HEK293 (cell line): ENCODE results near the gene REPS2.

Experiments
- CTCF ChIA-PET: fragments of 350-600 bp; formaldehyde crosslinking; extraction: SDS; loops from one replicate; lab custom pipeline; 2021; ENCODE audit warnings: antibody characterized with exemption; lab: Yijun Ruan, JAX
- POLR2A ChIA-PET: fragments of 300-600 bp; formaldehyde crosslinking; extraction: SDS; loops from one replicate; lab custom pipeline; 2020; ENCODE audit warnings: antibody characterized with exemption, inconsistent platforms; lab: Yijun Ruan, JAX
- H3K27ac ChIP-seq: fragments of 200-500 bp; sonication (Bioruptor generic); 2 replicates; pipeline ENCODE4 v1.5.1; 2014; ENCODE audit warnings: low read depth, low read length, control low read depth, inconsistent platforms; ENCODE audit errors: extremely low read depth
- H3K36me3 ChIP-seq, 2 experiments: fragments of 200-500 bp in 1 of 2; sonication (Bioruptor generic) in 1 of 2; 1 replicate in 1 of 2; 2 replicates in 1 of 2; pipeline ENCODE4 v1.5.1; 2014 to 2017; ENCODE audit warnings: inconsistent platforms in 2 of 2, low read length in 2 of 2; ENCODE audit not compliant: control insufficient read depth in 2 of 2, insufficient read depth in 1 of 2
- H3K4me1 ChIP-seq: fragments of 200-500 bp; sonication (Bioruptor generic); 2 replicates; pipeline ENCODE4 v1.5.1; 2014; ENCODE audit warnings: mild to moderate bottlenecking, low read length, inconsistent platforms; ENCODE audit not compliant: control insufficient read depth, insufficient read depth
- H3K4me3 ChIP-seq: 2 replicates; pipeline ENCODE4 v1.5.1; 2011; ENCODE audit warnings: low read depth, mild to moderate bottlenecking, control low read depth, low read length, moderate library complexity
- H3K9me3 ChIP-seq: fragments of 200-500 bp; sonication (Bioruptor generic); 2 replicates; pipeline ENCODE4 v1.5.1; 2014; ENCODE audit warnings: low read depth, low read length, inconsistent platforms; ENCODE audit not compliant: control insufficient read depth, insufficient read depth
- ELK4 ChIP-seq: IDR thresholded peaks from 2 replicates; pipeline ENCODE4 v1.6.1; 2011; ENCODE audit warnings: mild to moderate bottlenecking, low read depth, low read length, borderline replicate concordance
- GLI4 ChIP-seq: fragments of 450-650 bp; formaldehyde crosslinking; IDR thresholded peaks from 2 replicates; pipeline ENCODE4 v1.5.1; 2016; ENCODE audit warnings: missing biosample characterization, missing genetic modification characterization
- INSM2 ChIP-seq: fragments of 450-650 bp; formaldehyde crosslinking; IDR thresholded peaks from 2 replicates; pipeline ENCODE4 v1.5.1; 2016; ENCODE audit warnings: missing biosample characterization, missing genetic modification characterization
- TCF7L2 ChIP-seq: IDR thresholded peaks from 2 replicates; pipeline ENCODE4 v1.6.1; 2011; ENCODE audit warnings: low read depth, mild to moderate bottlenecking, inconsistent platforms, low read length, moderate library complexity, borderline replicate concordance
- ZBTB20 ChIP-seq: fragments of 450-650 bp; formaldehyde crosslinking; IDR thresholded peaks from 2 replicates; pipeline ENCODE4 v1.5.1; 2016; ENCODE audit warnings: missing biosample characterization, missing genetic modification characterization
- ZFHX2 ChIP-seq: fragments of 450-650 bp; formaldehyde crosslinking; conservative IDR thresholded peaks from 2 replicates; pipeline ENCODE4 v1.5.1; 2016; ENCODE audit warnings: missing biosample characterization, missing genetic modification characterization
- ZNF19 ChIP-seq: fragments of 450-650 bp; formaldehyde crosslinking; IDR thresholded peaks from 2 replicates; pipeline ENCODE4; 2016; ENCODE audit warnings: missing biosample characterization, missing genetic modification characterization, low read depth
- ZNF221 ChIP-seq: fragments of 450-650 bp; formaldehyde crosslinking; IDR thresholded peaks from 2 replicates; pipeline ENCODE4 v1.5.1; 2017; ENCODE audit warnings: missing biosample characterization, missing genetic modification characterization, borderline replicate concordance
- ZNF248 ChIP-seq: fragments of 450-650 bp; formaldehyde crosslinking; IDR thresholded peaks from 2 replicates; pipeline ENCODE4 v1.5.1; 2017; ENCODE audit warnings: missing biosample characterization, missing genetic modification characterization
- ZNF324 ChIP-seq: fragments of 450-650 bp; formaldehyde crosslinking; IDR thresholded peaks from 2 replicates; pipeline ENCODE4 v1.5.1; 2016; ENCODE audit warnings: missing biosample characterization, missing genetic modification characterization
- ZNF391 ChIP-seq: fragments of 450-650 bp; formaldehyde crosslinking; IDR thresholded peaks from 2 replicates; pipeline ENCODE4 v1.5.1; 2016; ENCODE audit warnings: low read depth, missing biosample characterization, missing genetic modification characterization, borderline replicate concordance
- ZNF416 ChIP-seq: fragments of 450-650 bp; formaldehyde crosslinking; IDR thresholded peaks from 2 replicates; pipeline ENCODE4 v1.5.1; 2016; ENCODE audit warnings: missing biosample characterization, missing genetic modification characterization
- ZNF544 ChIP-seq: fragments of 450-650 bp; formaldehyde crosslinking; IDR thresholded peaks from 2 replicates; pipeline ENCODE4 v1.5.0; 2017; ENCODE audit warnings: missing biosample characterization, missing genetic modification characterization
- ZNF560 ChIP-seq: fragments of 450-650 bp; formaldehyde crosslinking; IDR thresholded peaks from 2 replicates; pipeline ENCODE4 v1.5.1; 2017; ENCODE audit warnings: missing biosample characterization, missing genetic modification characterization, borderline replicate concordance
- ZNF664 ChIP-seq: fragments of 450-650 bp; formaldehyde crosslinking; IDR thresholded peaks from 2 replicates; pipeline ENCODE4 v1.5.1; 2016; ENCODE audit warnings: missing biosample characterization, missing genetic modification characterization
- ZNF777 ChIP-seq: fragments of 450-650 bp; formaldehyde crosslinking; IDR thresholded peaks from 2 replicates; pipeline ENCODE4 v1.5.1; 2017; ENCODE audit warnings: missing biosample characterization, missing genetic modification characterization, borderline replicate concordance
- ZNF785 ChIP-seq: fragments of 450-650 bp; formaldehyde crosslinking; IDR thresholded peaks from 2 replicates; pipeline ENCODE4 v1.5.1; 2016; ENCODE audit warnings: missing biosample characterization, missing genetic modification characterization
- TF ChIP-seq, protein P1 (sequence below): fragments of 450-650 bp; formaldehyde crosslinking; IDR thresholded peaks from 2 replicates; pipeline ENCODE4 v1.5.1; 2016; ENCODE audit warnings: missing biosample characterization, missing genetic modification characterization, borderline replicate concordance

Gene REPS2

DNA sequence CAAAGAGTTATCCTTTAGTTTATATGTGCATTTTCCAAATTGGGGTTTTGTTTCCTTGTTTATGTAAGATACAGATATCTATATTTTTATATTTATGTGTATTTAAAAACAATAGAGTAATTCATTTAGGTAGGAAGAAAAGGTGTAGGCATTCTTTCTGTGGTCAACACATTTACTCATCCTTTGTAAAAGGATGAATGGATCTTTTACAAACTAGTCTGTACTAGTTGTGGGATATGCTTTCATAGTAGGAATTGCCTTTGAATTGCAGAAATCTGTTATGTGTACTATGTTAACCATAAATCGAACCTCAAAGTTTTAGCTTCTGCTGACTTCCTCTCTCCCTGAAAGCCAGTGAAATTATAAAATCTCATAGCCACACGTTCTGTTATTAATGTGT, 128.5 kb downstream of the REPS2 start:
- TF ChIP-seq ZNF416, result no peak
- H3K27ac ChIP-seq, result no peak overlapping the region
- H3K9me3 ChIP-seq, result no peaks in the 10 kb centered on the region
- H3K4me3 ChIP-seq, result no peak overlapping the region
- CTCF ChIA-PET, result interaction anchor here (1.0 to 2.1 kb wide), 2 partner anchors 22 to 29 kb away, joined by 3 to 8 read pairs; no protein-coding TSS in a partner anchor
- POLR2A ChIA-PET, result no interaction called here
- H3K36me3 ChIP-seq, result no peaks in the 10 kb centered on the region
- no peaks in the 10 kb centered on the region for H3K4me1 ChIP-seq

GRCh38 chrX:17077361-17077760, 130.9 kb downstream of the REPS2 start:
- POLR2A ChIA-PET, result no interaction called here
- Histone ChIP-seq H3K36me3 (no peaks in the 10 kb centered on the region), H3K27ac (no peak overlapping the region)
- TF ChIP-seq ZNF664 (tag by site-specific recombination), result no peak
- no peak for TF ChIP-seq ZNF248 (tag by site-specific recombination)
- TF ChIP-seq, all 188 proteins: peak for 0
- no peaks in the 10 kb centered on the region for H3K9me3 ChIP-seq
- CTCF ChIA-PET, result interaction anchor here (1.2 kb wide), 1 partner anchor 225 kb away, joined by 3 read pairs; no protein-coding TSS in a partner anchor
- no peaks in the 10 kb centered on the region for H3K4me1 ChIP-seq
- no peak overlapping the region for H3K4me3 ChIP-seq

DNA sequence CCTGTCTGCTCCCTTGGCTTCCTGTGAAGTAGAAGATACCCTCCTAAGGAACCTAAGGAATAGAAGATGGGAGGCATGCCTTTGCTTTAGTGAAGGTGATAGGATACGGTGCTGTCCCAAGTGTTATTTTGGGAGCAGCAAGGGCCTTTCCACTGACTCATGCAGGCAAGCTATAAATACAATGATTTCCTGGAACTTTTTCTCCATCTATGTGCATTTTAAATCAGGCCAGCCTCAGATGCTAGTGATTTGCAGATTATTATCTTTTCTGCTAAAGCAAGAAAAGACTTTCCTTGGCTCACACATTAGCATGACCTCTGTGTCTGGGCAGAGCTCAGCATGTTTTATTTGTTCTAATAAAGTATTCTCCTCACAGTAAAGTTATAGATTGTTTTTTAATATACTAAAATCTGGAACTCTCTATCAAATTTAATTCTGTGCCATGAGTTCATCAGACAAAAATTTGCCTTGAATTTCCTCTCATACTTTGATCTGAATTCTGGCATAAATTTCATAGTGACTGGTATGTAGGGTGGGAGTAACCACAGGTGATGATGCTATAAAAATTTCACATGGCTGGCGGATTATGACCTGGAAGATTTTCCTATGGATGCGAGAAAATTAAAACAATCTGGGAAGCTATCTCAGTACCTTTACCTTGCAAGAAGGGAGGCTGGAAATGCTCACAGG, 131.7 kb downstream of the REPS2 start:
- Histone ChIP-seq H3K9me3 (no peaks in the 10 kb centered on the region), H3K4me1 (no peaks in the 10 kb centered on the region), H3K27ac (no peak overlapping the region), H3K4me3 (no peak overlapping the region), H3K36me3 (no peaks in the 10 kb centered on the region)
- CTCF ChIA-PET, result interaction anchor here (0.6 to 2.4 kb wide), 2 partner anchors 230 to 252 kb away, joined by 3 to 8 read pairs; no protein-coding TSS in a partner anchor
- POLR2A ChIA-PET, result no interaction called here
- no peak for TF ChIP-seq ZNF221 (tag by site-specific recombination)
- no peak for TF ChIP-seq ZFHX2 (tag by site-specific recombination)
- no peak for TF ChIP-seq TCF7L2
- TF ChIP-seq INSM2 (tag by site-specific recombination), result no peak
- no peak for TF ChIP-seq ZNF391 (tag by site-specific recombination)
- TF ChIP-seq ZBTB20 (tag by site-specific recombination), result no peak
- TF ChIP-seq ZNF324, result no peak

GRCh38 chrX:17081511-17081910, 135.1 kb downstream of the REPS2 start:
- Histone ChIP-seq H3K4me3 (no peak overlapping the region), H3K9me3 (no peaks in the 10 kb centered on the region), H3K4me1 (no peaks in the 10 kb centered on the region), H3K27ac (no peak overlapping the region), H3K36me3 (no peaks in the 10 kb centered on the region)
- ChIA-PET CTCF (interaction anchor here (0.5 to 4.3 kb wide), 18 partner anchors 8 to 595 kb away, joined by 3 to 26 read pairs (median 4); no protein-coding TSS in a partner anchor), POLR2A (no interaction called here)
- TF ChIP-seq GLI4 (tag by site-specific recombination) (no peak), ZNF777 (tag by site-specific recombination) (no peak), ELK4 (no peak), ZNF560 (tag by site-specific recombination) (no peak), ZNF544 (tag by site-specific recombination) (no peak), ZNF785 (tag by site-specific recombination) (no peak), ZNF19 (no peak)
- TF ChIP-seq, protein P1, sequence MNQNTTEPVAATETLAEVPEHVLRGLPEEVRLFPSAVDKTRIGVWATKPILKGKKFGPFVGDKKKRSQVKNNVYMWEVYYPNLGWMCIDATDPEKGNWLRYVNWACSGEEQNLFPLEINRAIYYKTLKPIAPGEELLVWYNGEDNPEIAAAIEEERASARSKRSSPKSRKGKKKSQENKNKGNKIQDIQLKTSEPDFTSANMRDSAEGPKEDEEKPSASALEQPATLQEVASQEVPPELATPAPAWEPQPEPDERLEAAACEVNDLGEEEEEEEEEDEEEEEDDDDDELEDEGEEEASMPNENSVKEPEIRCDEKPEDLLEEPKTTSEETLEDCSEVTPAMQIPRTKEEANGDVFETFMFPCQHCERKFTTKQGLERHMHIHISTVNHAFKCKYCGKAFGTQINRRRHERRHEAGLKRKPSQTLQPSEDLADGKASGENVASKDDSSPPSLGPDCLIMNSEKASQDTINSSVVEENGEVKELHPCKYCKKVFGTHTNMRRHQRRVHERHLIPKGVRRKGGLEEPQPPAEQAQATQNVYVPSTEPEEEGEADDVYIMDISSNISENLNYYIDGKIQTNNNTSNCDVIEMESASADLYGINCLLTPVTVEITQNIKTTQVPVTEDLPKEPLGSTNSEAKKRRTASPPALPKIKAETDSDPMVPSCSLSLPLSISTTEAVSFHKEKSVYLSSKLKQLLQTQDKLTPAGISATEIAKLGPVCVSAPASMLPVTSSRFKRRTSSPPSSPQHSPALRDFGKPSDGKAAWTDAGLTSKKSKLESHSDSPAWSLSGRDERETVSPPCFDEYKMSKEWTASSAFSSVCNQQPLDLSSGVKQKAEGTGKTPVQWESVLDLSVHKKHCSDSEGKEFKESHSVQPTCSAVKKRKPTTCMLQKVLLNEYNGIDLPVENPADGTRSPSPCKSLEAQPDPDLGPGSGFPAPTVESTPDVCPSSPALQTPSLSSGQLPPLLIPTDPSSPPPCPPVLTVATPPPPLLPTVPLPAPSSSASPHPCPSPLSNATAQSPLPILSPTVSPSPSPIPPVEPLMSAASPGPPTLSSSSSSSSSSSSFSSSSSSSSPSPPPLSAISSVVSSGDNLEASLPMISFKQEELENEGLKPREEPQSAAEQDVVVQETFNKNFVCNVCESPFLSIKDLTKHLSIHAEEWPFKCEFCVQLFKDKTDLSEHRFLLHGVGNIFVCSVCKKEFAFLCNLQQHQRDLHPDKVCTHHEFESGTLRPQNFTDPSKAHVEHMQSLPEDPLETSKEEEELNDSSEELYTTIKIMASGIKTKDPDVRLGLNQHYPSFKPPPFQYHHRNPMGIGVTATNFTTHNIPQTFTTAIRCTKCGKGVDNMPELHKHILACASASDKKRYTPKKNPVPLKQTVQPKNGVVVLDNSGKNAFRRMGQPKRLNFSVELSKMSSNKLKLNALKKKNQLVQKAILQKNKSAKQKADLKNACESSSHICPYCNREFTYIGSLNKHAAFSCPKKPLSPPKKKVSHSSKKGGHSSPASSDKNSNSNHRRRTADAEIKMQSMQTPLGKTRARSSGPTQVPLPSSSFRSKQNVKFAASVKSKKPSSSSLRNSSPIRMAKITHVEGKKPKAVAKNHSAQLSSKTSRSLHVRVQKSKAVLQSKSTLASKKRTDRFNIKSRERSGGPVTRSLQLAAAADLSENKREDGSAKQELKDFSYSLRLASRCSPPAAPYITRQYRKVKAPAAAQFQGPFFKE (tag by site-specific recombination), result no peak
